ENCODE data around the gene LAMB2. TPM values are rescaled to one million over a fixed set of nuclear protein-coding genes. Genes with fewer than 3 reads are reported as not detected.

Gene LAMB2
- total RNA-seq, 1 experiment from 2014 or later = 98.6 TPM

DNA sequence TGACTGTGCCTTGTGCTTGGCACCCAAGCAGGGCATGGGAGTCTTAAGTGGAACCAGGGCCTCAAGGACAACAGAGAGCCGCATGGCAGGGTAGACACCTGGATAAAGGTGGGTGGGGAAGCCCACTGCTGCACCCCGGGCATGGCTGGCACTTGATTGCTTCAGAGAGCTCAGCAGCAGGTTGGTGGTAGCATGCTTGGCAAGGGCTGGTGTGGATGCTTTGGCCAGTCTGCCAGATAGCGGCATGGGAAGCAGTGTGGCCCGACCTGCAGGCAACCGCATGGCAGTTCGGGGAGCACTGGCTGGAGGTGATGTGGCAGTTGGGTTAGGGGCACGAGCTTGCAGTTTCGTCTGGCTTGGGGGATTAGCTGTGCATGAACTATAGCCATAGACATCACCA lies 30.8 kb upstream of the LAMB2 start:
- in situ Hi-C loops (cut with HindIII; ENCODE audit: low pct_unique_long_range_greater_than_20kb, low sequenced_read_pairs) = no loop called here
- no peak for DNase-seq (ENCODE audit: low read depth)

DNA sequence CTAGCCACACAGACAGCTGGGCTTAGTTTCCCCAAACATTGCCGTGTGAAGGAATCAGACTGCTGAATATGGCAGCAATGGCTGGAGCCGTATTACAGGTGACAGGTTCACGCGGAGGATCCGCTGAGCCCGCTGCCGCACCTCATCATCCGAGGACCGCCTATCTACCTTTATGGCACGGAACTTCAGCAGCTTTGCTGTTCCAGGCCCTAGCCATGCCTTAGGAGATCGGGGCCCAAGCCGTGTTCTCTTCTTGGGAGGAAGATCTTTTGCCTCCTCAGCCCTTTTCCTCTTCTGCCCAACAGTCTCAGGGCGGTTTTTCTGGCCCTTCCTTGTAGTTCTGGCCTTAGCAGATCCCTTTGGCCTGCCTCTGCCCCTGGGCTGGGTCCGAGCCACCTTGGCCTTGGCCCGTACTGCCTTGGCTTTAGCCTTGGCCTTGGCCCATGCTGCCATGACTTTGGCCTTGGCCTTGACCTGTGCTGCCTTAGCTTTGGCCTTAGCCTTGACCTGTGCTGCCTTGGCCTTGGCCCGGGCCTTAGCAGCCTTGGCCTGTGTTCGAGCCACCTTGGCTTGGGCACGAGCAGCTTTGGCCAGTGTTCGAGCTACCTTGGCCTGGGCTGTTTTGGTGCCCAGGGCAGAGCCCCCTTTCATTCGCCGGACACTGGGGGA lies 30.0 kb upstream of the LAMB2 start:
- DNase-seq (ENCODE audit: low read depth) = no peak
- in situ Hi-C loops (cut with HindIII; ENCODE audit: low pct_unique_long_range_greater_than_20kb, low sequenced_read_pairs) = no loop called here

DNA sequence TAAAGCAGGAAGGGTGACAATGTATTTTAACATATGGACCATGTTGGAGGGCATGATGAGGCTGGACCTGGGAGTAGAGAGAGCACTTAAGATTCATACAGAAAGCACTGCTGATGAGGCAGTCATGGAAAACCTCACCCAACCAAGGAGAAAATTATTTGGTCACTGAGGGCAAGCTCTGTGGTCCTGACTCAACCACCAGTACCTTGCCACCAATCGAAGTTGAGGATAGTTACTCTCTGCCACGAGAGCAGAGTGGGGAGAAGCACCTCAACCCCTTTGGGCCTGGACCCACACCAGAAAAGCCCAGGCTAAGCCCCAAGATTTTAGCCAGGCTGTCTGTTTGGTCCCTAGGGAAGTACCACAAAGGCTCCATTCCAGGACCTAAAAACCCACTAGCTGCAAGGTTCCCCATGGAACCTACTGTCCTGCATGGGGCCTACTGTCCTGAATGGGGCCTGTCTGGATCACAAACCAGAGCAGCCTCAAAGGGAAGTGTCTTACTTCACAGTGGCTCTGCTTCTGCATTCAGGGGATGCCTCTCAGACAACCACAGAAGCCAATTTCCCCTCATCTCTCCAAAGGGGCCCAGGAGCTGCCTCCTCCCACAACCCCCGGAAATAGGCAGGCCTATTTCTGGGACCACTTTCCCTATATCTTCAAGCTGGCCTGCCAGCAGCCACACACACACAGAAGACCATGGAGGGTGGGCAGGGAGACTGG lies 29.1 kb upstream of the LAMB2 start:
- in situ Hi-C loops (cut with HindIII; ENCODE audit: low pct_unique_long_range_greater_than_20kb, low sequenced_read_pairs) = no loop called here
- DNase-seq (ENCODE audit: low read depth) = no peak

DNA sequence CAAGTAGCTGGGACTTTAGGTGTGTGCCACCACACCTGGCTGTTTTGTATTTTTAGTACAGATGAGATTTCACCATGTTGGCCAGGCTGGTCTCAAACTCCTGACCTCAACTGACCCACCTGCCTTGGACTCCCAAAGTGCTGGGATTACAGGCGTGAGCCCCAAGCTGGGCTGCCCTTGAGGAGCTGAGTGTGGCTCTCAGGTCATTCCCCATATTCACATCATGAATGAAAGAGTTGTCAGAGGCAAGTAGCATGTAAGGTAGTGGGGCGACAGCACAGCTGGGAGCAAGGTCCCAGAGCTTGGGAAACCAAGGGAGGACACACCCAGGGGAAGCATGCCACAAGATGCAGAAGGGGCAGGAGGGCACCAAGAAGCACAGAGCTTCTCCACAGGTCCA lies 28.3 kb upstream of the LAMB2 start:
- in situ Hi-C loops (cut with HindIII; ENCODE audit: low pct_unique_long_range_greater_than_20kb, low sequenced_read_pairs) = no loop called here
- DNase-seq (ENCODE audit: low read depth) = no peak

DNA sequence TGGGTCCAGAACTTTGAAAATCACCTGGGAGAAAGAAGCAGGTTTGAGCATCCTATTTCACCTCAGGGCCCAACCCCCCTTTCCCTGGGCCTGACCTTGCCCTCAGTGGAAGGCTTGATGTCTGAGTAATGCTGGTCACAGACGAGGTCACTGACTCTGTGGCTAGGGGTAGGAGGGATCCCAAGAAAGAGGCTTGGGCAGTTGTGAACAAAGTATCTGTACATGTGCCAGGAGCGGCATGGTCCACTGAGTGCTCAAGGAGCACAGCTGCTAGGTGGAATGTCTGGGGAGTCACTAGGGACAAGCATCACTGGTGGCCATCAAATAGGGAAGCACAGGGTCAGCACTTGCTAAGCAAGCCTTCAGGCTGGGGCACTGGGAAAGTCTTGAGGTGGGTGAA lies 25.9 kb upstream of the LAMB2 start:
- in situ Hi-C loops (cut with HindIII; ENCODE audit: low pct_unique_long_range_greater_than_20kb, low sequenced_read_pairs) = no loop called here
- DNase-seq (ENCODE audit: low read depth) = peak; percentile 59

DNA sequence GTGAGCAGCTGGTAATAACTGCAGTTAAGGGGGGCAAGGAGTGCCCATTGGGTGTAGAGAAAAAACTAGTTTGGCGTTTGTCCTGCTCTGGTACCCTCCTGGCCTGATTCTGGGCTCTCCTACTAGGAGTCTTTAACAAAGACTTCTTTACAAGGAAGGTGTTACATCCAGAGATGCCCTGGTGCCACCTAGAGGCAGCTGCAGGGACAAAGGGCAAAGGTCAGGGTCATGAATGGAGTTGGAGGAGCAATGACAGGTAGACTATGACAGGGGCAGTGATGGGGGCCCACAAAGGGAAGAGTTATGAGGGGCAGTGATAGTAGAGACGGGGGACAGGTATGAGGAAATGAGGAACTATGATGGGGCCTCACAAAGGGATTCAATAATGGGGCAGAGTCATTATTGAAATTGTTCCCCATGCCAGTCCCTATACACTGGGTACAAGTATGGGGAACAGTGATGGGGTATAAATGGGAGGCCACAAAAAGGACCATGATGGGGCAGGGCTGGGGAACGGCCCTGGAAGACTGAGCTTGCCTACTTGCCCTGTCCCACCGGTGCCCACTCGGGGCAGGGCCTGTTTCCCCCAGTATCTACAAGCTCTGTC lies 25.4 kb upstream of the LAMB2 start:
- in situ Hi-C loops (cut with HindIII; ENCODE audit: low pct_unique_long_range_greater_than_20kb, low sequenced_read_pairs) = no loop called here
- DNase-seq (ENCODE audit: low read depth) = no peak

DNA sequence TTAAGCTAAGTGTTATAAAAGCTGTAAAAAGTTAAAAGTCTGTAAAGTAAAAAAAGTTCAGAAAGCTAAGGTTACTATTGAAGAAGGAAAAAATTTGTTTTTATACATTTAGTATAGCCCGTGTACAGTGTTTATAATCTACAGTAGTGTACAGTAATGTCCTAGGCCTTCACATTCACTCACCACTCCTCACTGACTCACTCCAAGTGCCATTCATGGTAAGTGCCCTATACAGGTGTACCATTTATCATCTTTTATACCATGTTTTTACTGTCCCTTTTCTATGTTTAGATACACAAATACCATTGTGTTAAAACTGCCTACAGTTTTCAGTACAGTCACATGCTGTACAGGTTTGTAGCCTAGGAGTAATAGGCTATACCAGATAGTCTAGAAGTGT lies 24.4 kb upstream of the LAMB2 start:
- in situ Hi-C loops (cut with HindIII; ENCODE audit: low pct_unique_long_range_greater_than_20kb, low sequenced_read_pairs) = no loop called here
- no peak for DNase-seq (ENCODE audit: low read depth)

DNA sequence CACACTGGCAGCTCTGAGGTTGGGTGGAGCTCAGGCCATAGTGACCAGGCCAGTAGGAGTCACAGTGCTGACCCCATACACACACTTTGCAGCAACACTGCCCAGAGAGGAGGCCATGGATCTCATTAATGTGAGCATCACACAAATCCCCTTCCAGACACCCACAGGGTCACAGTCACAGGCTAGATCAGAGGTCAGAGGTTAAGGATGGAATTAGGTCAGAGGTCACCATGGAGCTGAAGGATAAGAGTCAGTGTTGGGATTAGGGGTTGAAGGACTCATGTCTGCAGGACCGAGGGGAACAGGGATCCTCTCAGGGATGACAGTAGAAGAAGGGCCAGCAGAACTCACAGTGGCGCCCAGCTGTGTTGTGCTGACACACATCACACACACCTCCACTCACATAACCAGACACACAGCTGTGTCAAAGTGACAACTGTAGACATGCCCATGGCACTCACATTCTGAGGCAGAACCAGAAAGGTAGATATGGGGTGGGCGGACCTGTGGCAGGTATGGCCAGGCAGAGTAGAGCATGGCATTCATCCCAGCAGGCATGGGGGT lies 20.6 kb upstream of the LAMB2 start:
- in situ Hi-C loops (cut with HindIII; ENCODE audit: low pct_unique_long_range_greater_than_20kb, low sequenced_read_pairs) = no loop called here
- DNase-seq (ENCODE audit: low read depth) = no peak

DNA sequence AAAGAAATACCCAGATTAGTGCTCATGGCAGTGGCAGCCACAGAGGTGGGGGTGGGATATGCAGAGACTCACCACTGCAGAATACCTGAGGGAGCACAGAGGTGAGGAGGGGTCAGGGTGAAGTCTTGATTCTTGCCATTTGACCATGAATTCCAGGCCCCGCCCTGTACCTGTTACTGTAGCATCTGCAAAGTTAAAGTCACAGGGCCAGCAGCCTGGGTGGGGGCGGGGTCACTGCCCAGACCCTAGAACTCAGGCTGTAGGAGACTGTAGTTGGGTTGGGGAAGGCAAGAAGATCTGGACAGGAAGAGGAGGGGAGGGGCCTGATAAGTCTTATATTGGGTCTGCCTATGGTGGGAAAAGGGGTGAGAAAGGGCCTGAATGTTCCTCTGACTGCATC lies 18.8 kb upstream of the LAMB2 start:
- no peak for DNase-seq (ENCODE audit: low read depth)
- in situ Hi-C loops (cut with HindIII; ENCODE audit: low pct_unique_long_range_greater_than_20kb, low sequenced_read_pairs) = no loop called here

DNA sequence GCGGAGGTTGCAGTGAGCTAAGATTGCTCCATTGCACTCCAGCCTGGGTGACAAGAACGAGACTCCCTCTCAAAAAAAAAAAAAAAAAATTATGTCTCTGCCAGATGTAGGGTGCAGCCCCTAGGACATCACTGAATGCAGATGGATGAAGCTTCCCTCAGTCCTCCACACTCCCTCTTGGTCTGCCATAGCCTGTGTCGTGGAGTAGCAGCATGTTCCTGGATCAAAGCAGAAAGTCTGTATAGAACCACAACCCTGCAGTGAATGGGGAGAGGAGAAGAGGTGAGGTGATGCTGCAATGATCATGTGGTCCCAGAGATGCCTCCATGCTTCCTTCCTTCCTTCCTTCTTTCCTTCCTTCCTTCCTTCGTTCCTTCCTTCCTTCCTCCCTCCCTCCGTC lies 15.3 kb upstream of the LAMB2 start:
- no peak for DNase-seq (ENCODE audit: low read depth)
- in situ Hi-C loops (cut with HindIII; ENCODE audit: low pct_unique_long_range_greater_than_20kb, low sequenced_read_pairs) = no loop called here

DNA sequence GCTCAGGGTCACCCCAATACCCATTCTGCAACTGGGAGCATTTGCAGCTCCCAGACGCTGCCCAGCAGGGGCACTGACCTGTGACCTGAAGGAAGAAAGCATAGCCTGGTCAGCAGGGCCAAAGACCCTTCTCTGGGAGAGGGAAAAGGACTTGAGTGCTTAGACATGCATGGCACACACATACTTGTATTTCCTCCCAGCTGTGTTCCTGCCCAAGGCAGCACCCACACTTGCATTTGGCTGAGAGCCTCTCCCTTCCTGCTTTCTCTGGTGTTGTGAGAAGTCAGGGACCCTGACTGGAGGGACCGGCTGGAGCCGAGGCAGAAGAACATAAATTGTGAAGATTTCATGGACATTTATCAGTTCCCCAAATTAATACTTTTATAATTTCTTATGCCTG lies 7.2 kb upstream of the LAMB2 start:
- in situ Hi-C loops (cut with HindIII; ENCODE audit: low pct_unique_long_range_greater_than_20kb, low sequenced_read_pairs) = no loop called here
- no peak for DNase-seq (ENCODE audit: low read depth)

DNA sequence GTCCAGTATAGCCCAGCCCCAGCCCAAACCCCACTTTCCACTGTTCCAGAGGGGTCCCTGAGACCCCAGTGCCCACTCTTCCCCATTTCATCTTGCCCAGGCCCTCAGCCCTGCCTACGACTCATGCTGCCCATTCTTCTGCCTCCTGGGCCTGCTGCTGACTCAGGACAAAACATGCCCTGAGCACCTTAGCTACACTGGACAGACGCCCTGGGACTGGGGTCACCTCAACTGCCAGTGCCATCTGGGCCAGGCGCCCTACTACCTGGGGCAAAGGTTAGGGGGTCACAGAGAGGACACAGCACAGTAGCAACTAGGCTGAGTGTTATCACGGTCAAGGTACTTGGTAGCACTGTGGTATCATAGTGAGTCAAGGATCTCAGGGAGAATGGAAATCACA lies 2.6 kb upstream of the LAMB2 start:
- DNase-seq (ENCODE audit: low read depth) = no peak
- in situ Hi-C loops (cut with HindIII; ENCODE audit: low pct_unique_long_range_greater_than_20kb, low sequenced_read_pairs) = no loop called here

DNA sequence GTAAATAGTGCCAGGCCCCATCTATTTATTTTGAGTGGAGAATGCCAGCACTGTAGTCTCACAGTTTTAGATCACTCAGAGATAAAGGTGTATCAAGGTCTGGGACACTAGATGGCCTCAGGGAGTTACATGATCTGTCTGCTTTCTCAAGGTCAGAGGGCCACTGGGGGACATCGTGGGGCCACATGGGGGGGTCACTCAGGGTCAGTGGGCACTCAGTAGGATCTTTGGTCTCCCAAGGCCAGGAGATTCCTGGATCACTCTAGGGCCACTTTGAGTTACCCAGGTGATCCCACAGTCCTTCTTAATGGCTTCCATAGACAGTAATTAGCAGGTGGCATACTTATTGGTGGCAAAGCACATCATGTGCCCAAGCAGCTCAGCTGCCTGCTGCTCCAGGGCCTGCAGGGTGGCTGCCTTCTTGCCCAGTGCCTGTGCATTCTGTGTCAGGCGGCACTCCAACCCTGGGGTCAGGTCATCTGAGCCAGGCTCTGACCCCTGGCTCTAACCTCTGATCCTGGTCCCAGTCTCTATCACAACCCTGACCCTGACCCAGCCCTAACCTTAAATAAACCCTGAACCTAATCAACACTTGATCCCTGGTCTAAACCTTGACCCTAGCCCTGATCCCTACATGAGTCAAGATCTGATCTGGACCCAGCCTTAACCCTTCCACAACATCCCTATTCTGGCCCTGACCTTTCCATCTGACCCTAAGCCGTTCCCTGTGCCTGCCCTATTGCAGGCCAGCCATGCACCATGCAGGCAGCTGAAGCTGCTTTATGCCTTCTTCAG lies 1.8 kb upstream of the LAMB2 start:
- in situ Hi-C loops (cut with HindIII; ENCODE audit: low pct_unique_long_range_greater_than_20kb, low sequenced_read_pairs) = no loop called here
- peak; percentile 9 for DNase-seq (ENCODE audit: low read depth)

DNA sequence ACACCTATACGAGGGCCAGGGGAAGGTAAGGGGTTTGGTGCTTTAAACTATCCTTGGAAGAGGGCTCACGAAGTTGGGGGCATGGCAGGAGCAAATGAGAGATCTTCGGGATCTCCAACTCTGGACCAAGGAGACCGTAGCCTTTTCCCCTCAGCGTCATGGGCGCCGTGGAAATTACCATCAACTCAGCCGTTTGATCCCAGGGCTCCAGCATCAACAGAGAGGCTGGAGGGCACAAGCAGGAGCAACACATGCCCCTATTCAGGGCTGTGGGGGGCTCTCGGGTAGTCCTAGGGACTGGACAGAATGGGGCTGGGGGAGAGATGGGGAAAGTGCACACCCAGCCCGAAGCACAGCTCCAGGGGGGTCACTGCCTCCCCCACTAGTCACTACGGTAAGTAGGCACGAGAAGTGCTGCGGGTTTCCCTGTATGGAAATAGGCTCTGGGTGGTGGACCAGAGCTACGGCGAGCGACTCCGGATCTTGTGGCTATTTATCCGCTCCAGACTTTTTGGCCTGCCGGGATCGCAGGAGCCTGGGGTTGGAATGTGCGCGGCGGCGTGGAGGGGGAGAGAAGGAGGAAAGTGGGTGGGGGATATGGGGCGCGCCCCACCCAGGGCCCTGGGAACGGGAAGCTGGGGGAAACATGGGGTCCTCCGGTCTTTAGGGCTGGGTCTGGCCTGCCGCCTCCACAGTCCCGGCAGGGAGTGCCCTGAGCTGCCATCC lies 539 bp upstream of the LAMB2 start:
- DNase-seq (ENCODE audit: low read depth) = peak; percentile 80
- in situ Hi-C loops (cut with HindIII; ENCODE audit: low pct_unique_long_range_greater_than_20kb, low sequenced_read_pairs) = no loop called here

DNA sequence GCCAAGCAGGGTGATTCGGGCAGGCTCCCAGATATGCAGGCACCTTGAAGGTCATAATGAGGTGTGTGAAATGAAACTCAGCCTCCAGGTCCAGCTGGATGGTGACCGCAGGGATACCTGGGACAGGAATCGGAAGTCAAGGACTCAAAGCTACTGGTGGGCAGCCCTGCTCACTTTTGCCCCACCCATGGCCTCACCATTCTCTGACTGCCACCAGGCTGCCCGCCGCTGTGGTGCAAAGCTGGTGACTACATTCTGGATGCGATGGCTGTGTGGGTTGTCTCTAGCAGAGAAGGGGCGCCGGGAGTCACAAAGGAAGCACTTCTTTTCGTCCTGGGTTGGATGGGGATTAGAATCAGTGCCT lies 795 bp downstream of the LAMB2 start:
- in situ Hi-C loops (cut with HindIII; ENCODE audit: low pct_unique_long_range_greater_than_20kb, low sequenced_read_pairs) = no loop called here
- no peak for DNase-seq (ENCODE audit: low read depth)

DNA sequence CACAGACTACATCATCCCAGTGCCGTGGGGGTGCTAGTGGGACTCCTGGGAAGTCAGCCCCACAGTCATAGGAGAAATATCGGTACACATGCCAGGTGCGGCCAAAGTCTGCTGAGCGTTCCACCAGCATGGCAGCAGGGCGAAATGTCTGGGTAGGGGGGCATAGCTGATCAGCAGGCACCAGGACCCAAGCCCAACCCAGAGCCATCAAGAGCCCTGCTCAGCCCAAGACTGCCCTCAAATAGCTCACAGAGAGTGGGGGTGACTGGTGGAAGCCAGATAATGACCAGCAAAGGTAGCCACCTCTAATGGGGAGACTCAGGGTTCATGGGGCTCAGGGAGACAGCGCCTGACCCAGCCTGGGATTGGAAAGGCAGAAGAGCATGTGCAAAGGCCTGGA lies 1.3 kb downstream of the LAMB2 start:
- in situ Hi-C loops (cut with HindIII; ENCODE audit: low pct_unique_long_range_greater_than_20kb, low sequenced_read_pairs) = no loop called here

DNA sequence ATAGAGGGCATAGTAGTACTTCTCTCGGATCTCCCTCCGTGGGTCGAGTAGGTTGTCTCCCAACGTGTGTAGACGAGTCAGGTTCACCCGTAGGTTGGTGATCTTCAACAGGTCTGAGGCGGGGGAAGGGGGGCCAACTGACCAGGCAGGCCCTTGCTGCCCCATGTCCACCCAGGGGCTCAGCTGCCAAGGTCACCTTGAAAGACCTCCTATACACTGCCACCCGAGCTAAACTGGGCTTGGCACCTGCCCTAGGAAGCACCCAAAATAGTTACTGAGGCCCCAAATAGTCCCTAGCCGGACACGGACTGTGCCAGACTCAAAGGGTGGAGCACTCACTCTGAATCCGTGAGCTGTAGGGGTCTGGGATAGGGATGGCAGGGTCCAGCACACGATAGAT lies 1.8 kb downstream of the LAMB2 start:
- DNase-seq (ENCODE audit: low read depth) = no peak
- in situ Hi-C loops (cut with HindIII; ENCODE audit: low pct_unique_long_range_greater_than_20kb, low sequenced_read_pairs) = no loop called here

More for the DNA sequence above, 1.3 kb downstream of the LAMB2 start:
- no peak for DNase-seq (ENCODE audit: low read depth)

DNA sequence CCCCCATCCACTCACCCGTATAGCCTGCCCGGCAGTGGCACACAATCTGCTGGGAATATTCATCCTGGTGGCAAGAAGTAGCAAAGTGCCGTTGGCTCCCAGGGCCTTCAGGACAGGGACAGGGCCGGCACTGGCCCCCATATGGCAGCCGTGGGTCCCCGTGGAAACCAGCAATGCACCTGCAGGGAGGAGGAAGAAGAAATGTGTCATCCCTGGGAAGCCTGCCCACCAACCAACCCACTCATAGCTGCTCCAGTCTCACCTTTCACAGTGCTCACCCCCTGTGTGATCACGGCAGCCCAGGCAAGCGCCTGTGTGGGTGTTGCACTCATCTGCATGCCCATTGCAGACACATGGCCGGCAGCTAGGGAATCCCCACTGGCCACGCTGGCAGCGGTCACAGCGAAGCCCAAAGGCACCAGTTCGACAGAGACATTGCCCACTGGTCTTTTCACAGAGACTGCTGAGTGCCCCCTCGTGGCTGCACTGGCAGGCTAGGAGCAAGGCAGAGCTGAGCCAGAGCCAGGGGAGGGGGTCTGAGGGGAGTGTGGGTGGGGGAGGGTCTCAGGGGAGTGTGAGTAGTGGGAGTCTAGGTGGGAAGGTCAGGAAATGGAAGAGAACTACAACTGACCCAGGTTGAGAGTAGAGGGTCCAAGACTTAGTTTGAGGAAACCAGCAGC lies 7.7 kb downstream of the LAMB2 start:
- in situ Hi-C loops (cut with HindIII; ENCODE audit: low pct_unique_long_range_greater_than_20kb, low sequenced_read_pairs) = no loop called here
- DNase-seq (ENCODE audit: low read depth) = no peak
